NCI-H1436 (cell line): ENCODE results near the gene PNKP.

Source experiments
- DNase-seq: peaks from one replicate; lab custom pipeline; 2025; lab: John Stamatoyannopoulos, UW

Gene PNKP

DNA sequence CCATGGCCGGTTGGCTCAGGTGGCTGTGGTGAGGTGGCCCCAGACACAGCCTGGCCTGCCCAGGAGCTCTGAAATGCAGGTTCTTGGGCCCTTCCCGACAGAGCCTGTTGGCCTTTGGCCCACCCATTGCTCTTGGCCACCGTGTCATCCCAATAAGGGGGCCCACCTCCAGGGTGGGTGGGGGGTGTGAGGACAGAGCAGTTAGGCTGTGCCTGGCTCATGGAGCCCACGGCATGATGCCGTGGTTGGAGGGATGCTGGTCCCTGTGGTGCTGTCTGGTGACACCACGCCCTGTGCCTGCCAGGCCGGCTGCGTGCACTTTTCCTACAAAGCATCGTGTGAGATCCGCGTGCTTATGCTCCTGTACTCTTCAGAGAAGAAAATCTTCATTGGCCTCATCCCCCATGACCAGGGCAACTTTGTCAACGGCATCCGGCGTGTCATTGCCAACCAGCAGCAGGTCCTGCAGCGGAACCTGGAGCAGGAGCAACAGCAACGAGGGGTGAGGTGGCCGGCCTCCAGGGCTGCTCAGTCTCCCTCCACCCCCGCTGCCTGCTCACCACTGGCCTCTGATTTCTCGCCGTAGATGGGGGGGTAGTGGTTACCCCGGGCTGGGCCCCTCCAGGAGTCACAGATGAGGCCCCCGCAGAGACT lies 7.6 kb downstream of the PNKP start:
- no peak for DNase-seq

GRCh38 chr19:49858088-49858985 lies 9.0 kb downstream of the PNKP start:
- DNase-seq, result no peak

GRCh38 chr19:49857838-49858087 lies 9.6 kb downstream of the PNKP start:
- no peak for DNase-seq

DNA sequence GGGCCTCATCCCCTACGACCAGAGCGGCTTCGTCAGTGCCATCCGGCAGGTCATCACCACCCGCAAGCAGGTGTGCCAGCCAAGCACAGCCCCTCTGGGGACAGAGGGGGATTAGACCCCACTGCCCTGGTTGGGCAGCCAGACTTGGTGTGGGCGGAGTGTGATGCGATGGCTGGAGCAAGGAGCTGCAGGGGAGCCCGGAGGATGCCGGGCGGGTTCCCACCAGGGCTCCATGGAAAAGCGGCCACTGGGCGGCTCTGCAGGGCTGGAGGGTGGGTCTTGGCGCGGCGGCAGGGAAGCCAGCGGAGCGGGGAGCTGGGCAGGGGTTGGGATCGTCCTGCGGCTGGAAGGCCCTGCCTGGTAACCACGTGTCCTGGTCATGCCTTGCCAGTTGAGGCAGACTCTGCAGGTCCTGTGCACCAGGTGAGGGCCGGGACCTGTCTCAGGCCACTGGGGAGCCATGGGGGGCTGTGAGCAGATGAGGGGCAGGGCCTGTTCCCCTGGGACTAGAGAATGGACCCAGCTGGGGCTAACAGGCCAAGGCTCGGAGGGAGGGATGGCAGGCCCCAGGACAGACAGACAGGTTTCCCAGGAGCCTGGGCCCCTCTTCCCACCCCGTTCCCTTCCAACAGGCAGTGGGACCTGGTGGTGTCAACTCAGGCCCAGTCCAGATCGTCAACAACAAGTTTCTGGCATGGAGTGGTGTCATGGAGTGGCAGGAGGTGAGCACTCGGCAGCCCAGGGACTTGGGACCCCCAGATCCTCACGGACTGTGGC lies 10.1 kb downstream of the PNKP start:
- no peak for DNase-seq

DNA sequence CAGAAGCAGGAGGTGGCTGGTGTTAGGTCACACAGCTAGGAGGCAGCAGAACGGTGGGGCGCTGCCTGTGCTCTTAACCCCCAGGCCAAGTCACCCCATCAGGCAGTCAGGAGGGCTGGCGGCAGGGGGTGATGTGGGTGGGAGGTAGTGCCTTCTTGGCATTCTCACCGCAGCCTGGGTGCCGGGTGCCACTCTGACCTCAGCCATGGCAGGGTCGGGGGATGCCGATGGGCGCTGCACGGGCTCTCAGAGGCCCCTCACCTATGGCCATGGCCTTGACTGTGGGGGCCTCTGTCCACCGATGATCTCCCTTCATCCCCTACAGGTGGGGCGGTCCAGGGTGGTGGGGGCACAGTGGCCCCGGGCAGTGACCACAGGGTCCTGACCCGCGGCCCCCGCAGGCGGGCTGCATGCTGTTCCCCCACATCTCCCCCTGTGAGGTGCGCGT lies 10.8 kb downstream of the PNKP start:
- DNase-seq, result no peak

- DNase-seq, result no peak
Observed at GRCh38 chr19:49855676-49856573, 11.5 kb downstream of the PNKP start.

DNA sequence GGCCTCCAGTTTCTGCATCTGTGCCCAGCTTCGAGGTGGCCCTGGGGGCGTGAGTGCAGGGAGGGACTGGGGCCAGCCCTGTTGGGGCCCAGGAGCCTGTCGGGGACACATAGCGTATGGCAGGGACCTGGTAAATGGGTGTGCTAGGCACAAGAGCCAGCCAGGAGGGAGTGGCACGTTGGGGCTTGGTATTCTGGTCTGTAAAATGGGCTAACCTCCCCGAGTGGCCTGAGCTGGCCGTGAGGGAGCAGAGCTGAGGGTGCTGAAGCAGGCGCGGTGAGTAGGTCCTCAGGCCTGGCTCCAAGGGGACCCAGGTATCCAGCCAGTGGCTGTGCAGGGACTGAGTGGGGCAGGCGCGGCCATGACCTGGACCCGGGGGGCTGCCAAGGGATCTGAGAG lies 12.1 kb downstream of the PNKP start:
- no peak for DNase-seq

GRCh38 chr19:49854378-49855263 lies 12.8 kb downstream of the PNKP start:
- no peak for DNase-seq

DNA sequence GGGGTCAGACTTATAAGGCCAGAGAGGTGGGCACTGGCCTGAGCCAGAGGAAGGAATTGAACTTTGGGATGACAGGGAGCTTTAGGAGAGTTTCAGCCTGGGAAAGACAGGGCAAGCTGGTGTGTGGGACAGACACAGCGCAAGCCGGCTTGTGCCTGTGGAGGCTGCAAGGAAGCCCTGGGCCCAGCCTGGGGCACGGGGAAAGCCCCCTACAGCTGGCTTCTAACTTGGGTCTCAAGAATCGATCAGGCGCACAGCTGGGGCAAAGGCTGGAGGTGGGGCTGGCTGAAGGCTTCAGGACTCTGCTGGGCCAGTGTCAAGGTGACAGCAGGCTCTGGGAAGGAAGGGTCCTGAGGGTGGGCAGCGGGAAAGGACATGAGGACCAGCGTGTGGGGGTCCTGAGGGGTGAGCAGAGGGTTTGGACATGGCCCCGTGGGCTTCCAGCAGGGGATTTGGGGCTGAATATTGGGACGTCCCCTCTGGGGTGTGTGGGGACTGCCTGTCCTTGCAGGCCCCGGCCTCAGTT lies 13.5 kb downstream of the PNKP start:
- no peak for DNase-seq

GRCh38 chr19:49852631-49853126 lies 14.7 kb downstream of the PNKP start:
- DNase-seq, result no peak

DNA sequence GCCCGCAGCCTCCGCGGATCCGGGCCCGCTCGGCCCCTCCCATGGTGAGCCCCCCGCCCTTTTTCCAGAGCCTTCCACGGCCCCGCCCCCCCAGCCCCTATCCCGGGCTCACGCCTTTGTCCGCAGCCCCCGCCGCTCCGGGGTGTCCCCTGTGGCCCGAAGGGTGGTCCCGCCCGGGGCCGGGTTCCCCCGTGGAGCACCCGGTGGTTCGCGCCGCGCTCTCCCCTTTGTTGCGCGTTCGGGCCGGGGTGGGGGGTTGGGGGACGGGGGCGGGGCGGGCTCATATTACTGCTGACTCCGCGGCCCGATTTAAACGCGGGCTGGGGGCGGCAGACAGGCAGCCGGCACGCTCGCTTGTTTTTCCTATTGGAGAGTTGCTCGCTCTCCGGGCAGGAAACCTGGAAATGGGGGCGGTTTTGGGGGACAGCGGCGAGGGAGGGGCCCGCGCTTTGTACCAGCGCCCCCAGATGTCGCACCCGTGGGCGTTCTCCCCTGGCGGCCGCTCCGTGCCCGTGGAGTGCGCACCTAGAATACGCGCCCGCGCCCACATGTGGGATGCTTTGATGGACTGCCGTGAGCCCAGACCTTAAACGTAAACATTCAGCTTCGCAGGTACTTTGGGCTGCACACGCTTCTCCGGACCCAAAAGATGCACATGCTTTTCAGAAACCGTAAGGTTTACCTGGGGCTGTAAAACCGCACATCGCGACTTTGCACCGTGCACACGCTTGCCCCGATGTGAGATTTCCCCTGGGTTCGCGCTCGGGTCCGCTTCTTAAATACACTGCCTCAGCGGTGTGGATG lies 15.7 kb downstream of the PNKP start:
- peak; percentile 66 for DNase-seq

- DNase-seq, result peak; percentile 96
Observed at GRCh38 chr19:49850487-49851342, 16.7 kb downstream of the PNKP start, which contains the start of gene PTOV1. TSS of gene PTOV1 (plus strand) at chr19:49851159.

- DNase-seq, result no peak
Observed at GRCh38 chr19:49850221-49850486, 17.2 kb downstream of the PNKP start.

DNA sequence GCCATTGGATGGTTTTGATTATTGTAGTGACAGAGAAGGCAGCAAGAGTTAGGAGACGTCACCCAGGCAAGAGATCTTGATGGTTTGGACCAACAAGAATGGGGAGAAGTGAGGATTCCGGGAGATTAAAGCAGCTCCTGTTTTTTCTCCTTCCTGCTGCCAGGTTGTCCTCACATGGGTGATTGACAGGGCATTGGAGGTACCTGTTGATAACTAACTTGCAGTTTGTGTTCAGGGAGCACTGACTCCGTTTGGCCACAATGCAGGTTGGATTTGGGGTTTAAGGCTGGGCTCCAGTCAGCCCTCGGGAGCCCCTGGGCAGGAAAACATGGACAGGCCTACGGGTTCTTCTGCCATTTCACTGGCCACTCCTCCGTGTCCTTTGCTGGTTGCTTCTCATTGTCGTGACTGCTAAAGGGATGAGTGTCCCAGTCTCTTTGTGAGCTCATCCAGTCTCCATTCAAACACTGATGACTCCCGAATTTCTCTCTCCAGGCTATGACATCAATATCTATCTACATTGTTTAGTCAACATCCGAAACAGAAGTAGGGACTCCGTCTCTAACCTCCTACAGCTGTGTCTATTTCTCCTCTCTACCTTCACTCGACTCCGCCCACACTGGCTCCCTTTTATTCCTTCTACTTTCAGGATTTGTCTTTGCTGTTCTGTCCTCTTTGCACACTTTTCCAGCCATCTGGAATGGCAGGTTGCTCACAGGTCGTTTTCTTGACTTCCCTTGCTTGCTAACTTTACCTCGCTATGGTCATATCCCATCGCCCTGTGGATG lies 17.7 kb downstream of the PNKP start:
- DNase-seq, result no peak

- no peak for DNase-seq
Observed at GRCh38 chr19:49848938-49849337, 18.4 kb downstream of the PNKP start.

- no peak for DNase-seq
Observed at GRCh38 chr19:49847731-49848696, 19.4 kb downstream of the PNKP start.

GRCh38 chr19:49846408-49846807 lies 21.0 kb downstream of the PNKP start:
- DNase-seq, result no peak
